ENCODE data around the gene VPS4B. TPM values are rescaled to one million over a fixed set of nuclear protein-coding genes. Genes with fewer than 3 reads are reported as not detected.

The VPS4B gene
- total RNA-seq, 1 experiment from 2014 or later, result 43.5 TPM

DNA sequence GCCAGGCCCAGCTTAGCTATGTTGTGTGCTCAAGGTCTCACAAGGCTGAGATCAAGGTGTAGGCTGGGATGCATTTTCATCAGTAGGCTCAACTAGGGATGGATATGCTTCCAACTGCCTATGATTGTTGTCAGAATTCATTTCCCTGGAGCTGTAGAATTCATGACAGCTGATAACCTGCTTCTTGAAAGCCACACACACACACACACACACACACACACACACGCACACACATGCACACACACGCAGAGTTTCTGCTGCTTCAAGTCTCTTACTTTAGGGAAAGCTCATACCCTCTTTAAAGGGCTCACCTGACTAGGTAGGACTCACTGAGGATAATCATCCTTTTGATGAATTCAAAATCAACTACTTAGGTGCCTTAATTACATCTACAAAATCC is 8.2 kb upstream of the VPS4B start:
- no peak for DNase-seq (ENCODE audit: low spot score)

GRCh38 chr18:63427558-63427957 is 5.3 kb upstream of the VPS4B start:
- DNase-seq (ENCODE audit: low spot score), result no peak

DNA sequence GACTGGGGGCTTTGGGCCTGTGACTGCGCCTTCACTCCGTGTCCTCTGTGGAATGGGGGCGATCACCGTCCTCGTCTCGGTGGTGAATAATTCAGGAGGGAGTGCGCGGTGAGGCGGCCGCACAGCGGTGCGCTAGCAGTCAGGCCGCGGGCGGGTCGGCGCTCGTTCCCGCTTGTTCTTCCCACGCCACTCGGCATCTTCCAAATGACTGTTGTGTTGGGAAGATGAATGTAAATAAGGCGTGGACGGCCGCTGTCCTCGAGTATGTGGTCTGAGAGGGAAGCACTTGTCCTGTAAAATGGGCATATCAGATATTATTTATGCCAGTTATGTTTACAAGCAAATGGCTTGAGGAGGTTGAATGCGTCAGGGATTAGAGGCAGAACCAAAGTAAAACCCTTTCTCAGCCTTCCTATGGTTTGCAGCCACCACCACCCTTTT is 608 bp upstream of the VPS4B start:
- DNase-seq (ENCODE audit: low spot score), result no peak

- DNase-seq (ENCODE audit: low spot score), result no peak
Measured at GRCh38 chr18:63421514-63421913, 762 bp downstream of the VPS4B start.

- DNase-seq (ENCODE audit: low spot score), result no peak
Measured at GRCh38 chr18:63412953-63413352, 9.3 kb downstream of the VPS4B start.

GRCh38 chr18:63410792-63411191 is 11.5 kb downstream of the VPS4B start:
- peak; percentile 23 for DNase-seq (ENCODE audit: low spot score)

- DNase-seq (ENCODE audit: low spot score), result peak; percentile 70
Measured at GRCh38 chr18:63409301-63409700, 13.0 kb downstream of the VPS4B start.

DNA sequence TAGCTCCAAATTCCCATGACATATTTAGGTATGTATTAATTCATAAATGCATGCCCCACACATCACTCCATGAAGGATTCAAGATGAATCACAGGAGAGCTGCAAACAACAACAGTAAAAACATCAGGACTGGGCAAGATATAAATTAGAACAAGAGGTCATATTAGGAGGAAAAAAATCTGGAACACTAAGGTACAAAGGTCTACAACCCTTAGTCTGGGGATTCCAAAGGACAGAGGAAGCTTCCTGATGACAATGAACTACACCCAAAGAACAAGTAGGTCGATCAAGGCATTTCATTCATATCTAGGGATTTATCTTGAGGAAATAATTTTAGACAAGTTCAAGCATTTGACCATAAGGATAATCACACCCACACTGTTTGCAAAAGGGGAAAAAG is 14.5 kb downstream of the VPS4B start:
- no peak for DNase-seq (ENCODE audit: low spot score)

DNA sequence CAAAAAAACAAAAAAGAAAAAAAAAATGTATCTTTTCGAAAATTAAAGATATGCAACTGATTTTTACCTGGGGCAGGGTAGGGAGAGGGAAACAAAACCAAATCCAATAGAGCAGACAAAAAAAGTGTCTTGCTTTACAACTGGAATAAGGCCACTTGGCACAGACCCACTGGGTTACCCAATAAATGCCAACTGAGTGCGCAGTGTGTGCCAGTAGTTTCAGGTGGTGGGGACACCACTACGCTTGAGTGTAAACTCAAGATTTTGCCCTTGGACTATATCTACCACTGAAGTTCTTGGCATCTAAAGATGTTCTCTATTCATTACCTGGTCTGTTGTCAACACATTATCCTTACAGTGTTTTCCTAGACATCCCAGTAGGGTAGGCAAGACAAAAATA is 16.3 kb downstream of the VPS4B start:
- no peak for DNase-seq (ENCODE audit: low spot score)

GRCh38 chr18:63402246-63403162 is 19.8 kb downstream of the VPS4B start:
- no peak for DNase-seq (ENCODE audit: low spot score)

DNA sequence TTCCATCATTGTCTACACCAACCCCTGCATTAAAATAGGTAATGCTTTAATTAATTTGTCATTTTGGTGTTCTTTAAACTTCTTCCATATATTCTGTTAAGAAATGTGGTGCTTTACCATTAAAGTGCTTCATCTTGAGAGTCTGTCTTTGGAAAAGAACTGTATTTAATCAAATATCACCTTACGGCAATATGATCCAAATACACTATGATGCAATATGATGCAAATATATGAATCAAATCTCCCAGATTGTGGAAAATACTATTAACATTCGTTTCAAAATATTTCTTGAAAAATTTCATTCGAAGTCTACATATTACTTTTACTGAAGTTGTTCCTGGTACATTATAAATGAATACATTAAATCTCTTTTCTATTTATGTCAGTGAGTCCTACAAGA is 23.0 kb downstream of the VPS4B start:
- DNase-seq (ENCODE audit: low spot score), result no peak

- DNase-seq (ENCODE audit: low spot score), result no peak
Measured at GRCh38 chr18:63397349-63397748, 24.9 kb downstream of the VPS4B start.

DNA sequence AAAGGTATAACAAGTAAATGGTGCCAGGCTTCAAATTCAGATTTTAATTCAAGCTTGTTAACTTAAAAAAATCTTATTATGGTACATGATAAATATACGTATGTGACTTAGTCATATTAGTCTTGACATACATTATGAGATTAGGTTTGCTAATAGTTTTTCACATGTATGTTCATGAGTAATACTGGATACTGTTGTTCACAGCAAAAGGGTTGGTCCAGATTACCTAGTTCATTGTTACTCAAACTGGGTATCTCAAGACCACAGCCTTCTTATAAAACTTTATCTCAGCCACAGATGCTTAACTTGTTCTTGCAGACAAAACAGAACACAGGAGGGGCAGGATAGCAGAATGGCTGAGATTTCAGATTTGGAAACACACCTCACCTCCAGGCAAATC is 26.8 kb downstream of the VPS4B start:
- no peak for DNase-seq (ENCODE audit: low spot score)

DNA sequence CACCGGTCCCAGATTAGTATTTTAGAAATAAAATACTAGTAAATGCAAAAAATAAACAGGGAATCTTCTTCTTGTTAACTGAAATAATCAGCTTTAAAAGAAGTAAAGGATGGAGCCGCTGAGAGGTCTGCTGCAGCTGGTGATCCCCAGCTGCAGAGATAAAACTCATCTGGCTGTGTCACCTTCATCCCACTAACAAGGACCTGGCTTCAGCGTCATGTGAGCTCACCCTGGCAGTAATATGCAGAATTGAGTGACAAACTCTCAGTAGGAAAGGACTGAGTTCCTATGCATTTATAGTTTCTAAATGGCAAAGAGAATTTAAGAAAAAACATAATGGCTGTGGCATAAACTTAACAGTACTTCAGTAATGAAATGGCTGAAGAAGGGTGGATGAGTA is 27.3 kb downstream of the VPS4B start:
- no peak for DNase-seq (ENCODE audit: low spot score)

- DNase-seq (ENCODE audit: low spot score), result no peak
Measured at GRCh38 chr18:63387861-63388260, 34.4 kb downstream of the VPS4B start.

DNA sequence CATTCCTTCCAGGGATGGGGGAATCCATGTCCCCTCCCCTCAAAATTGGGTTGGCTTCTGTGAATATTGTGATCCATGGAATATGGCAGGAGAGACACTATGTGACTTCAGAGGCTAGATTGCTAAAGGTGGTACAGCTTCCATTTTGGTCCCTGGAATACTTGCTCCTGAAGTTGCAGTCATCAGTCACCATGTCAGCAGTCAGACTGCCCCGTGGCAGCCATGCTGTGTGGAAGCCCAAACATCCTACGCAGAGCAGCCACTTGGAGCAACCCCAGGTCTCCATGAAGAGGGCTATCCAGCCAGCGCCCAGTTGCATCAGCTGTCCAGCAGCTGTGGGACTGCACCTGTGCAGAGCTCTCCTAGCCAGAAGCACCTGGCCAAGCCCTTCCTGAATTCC is 39.4 kb downstream of the VPS4B start:
- no peak for DNase-seq (ENCODE audit: low spot score)

- no peak for DNase-seq (ENCODE audit: low spot score)
Measured at GRCh38 chr18:63379639-63379962, 42.7 kb downstream of the VPS4B start.

DNA sequence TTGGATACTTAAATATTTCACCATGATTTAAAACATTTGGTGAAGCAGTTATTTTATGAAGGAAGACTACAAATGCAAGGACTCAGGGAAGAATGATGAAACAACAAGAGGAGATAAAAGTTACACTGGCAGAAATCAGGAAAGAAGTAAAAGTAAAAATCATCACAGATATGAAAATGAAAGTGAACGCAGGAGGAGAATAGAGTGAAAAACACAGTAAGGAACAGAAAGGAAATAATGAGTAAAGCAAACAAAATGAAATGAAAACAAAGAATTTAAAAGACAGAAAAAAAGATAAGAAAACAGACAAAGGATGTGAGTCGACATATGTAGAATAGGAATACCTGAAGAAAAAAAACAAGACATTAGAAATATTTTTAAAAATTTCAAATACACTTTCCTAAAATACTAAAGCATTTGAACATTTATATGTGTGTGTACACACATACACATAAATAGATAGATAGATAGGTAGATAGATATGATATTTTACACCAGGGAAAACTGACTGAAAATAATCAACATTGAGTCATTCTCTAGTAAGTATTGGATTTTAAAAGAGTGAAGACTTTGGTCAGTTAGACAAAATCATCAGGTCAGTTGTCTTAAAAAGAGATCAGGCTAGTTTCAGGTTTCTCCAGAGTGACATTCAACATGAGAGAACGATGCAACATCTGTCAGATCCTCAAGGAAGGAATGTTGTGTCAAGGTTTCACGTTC is 43.2 kb downstream of the VPS4B start:
- no peak for DNase-seq (ENCODE audit: low spot score)

GRCh38 chr18:63377275-63377980 is 44.8 kb downstream of the VPS4B start:
- no peak for DNase-seq (ENCODE audit: low spot score)

DNA sequence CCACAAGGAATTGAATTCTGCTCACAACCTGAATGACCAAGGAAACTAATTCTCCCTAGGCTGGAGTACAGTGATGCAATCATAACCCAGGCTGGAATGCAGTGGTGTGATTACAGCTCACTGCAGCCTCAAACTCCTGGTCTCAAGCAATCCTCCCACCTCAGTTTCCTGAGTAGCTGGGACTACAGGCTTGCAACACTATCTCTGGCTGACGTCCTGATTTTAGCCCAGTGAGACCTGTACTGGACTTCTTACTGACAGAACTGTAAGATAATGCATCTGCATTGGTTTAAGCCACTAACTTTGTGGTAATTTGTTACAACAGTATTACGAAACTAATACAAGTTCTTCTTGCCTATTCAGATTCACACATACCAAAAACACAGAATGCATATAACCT is 45.7 kb downstream of the VPS4B start:
- no peak for DNase-seq (ENCODE audit: low spot score)

GRCh38 chr18:63374540-63374939 is 47.7 kb downstream of the VPS4B start:
- no peak for DNase-seq (ENCODE audit: low spot score)

GRCh38 chr18:63373161-63373560 is 49.1 kb downstream of the VPS4B start:
- DNase-seq (ENCODE audit: low spot score), result no peak

DNA sequence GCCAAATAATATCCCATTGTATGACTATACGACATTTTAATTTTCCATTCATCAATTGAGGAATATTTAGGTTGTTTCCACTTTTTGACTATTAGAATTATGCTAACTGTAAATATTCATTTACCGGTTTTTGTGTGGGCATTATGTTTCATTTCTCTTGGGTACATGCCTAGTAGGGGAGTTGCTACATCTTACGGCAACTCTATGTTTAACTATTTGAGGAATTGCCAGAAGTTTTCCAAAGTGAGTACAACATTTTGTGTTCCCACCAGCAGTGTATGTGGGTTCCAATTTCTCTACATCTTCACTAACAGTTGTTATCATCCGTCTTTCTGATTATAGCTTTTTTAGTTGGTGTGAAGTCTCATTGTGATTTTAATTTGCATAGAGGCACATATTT is 53.7 kb downstream of the VPS4B start:
- no peak for DNase-seq (ENCODE audit: low spot score)
